HEK293T (cell line): ENCODE results near the gene CLEC16A.

ENCODE experiments used
- BHLHE40 ChIP-seq: fragments of 450-650 bp; IDR thresholded peaks from 2 replicates; pipeline ENCODE4 v1.6.1; 2016; ENCODE audit warnings: mild to moderate bottlenecking, moderate library complexity, borderline replicate concordance
- ELF4 ChIP-seq: fragments of 450-650 bp; IDR thresholded peaks from 2 replicates; pipeline ENCODE4 v1.6.1; 2017; ENCODE audit warnings: antibody characterized with exemption
- FOXA1 ChIP-seq: fragments of 450-650 bp; IDR thresholded peaks from 2 replicates; pipeline ENCODE4 v1.6.1; 2016; ENCODE audit warnings: mild to moderate bottlenecking
- HDGF ChIP-seq: fragments of 450-650 bp; IDR thresholded peaks from 2 replicates; pipeline ENCODE4 v1.6.1; 2017; ENCODE audit warnings: antibody characterized with exemption, borderline replicate concordance
- SP1 ChIP-seq: fragments of 450-650 bp; IDR thresholded peaks from 2 replicates; pipeline ENCODE4 v1.6.1; 2017

DNA sequence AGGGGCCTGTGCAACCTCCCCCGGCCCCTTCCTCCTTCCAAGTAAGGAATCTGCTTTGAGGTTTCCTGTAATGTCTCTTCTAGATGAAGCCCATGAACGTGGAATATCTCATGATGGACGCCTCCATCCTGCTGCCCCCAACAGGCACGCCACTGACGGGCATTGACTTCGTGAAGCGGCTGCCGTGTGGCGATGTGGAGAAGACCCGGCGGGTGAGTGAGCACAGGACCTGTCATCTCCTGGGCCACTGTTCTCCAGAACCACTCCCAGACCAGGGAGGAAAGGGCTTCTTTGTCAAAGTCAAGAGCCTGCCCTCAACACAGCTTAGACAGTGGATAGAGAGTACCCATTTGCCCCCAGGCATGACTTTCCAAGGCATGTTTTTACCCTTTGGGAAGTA is 107.1 kb downstream of the CLEC16A start:
- no peak for TF ChIP-seq SP1
- TF ChIP-seq HDGF: no peak
- TF ChIP-seq BHLHE40: no peak
- no peak for TF ChIP-seq FOXA1
- no peak for TF ChIP-seq ELF4
